HUES6 (cell line): Measurements from ENCODE around the gene TCL1A.
"Not testable (repeated sequence)": the region's sequence is repeated elsewhere in the genome, so short reads cannot be mapped to it uniquely, and the experiment has no call there.

Experiments
- H3K27ac ChIP-seq: 2 replicates; pipeline ENCODE4 v1.7.0; 2013; ENCODE audit warnings: low read depth, mild to moderate bottlenecking, low read length, inconsistent platforms
- H3K27me3 ChIP-seq: 2 replicates; pipeline ENCODE4 v1.6.1; 2013; ENCODE audit warnings: low read length; ENCODE audit not compliant: control insufficient read depth, insufficient read depth
- H3K36me3 ChIP-seq: 2 replicates; pipeline ENCODE4 v1.6.1; 2013; ENCODE audit warnings: low read length; ENCODE audit not compliant: control insufficient read depth, insufficient read depth
- H3K4me1 ChIP-seq: 2 replicates; pipeline ENCODE4 v1.6.1; 2013; ENCODE audit warnings: low read length; ENCODE audit not compliant: control insufficient read depth, insufficient read depth
- H3K4me3 ChIP-seq: 2 replicates; pipeline ENCODE4 v1.5.1; 2013; ENCODE audit warnings: low read depth, low read length
- H3K9ac ChIP-seq: one replicate; pipeline ENCODE4 v1.6.1; 2013; ENCODE audit warnings: mild to moderate bottlenecking, low read length
- H3K9me3 ChIP-seq: 2 replicates; pipeline ENCODE4 v1.6.1; 2013; ENCODE audit warnings: low read depth, low read length; ENCODE audit not compliant: control insufficient read depth, insufficient read depth

Gene TCL1A

DNA sequence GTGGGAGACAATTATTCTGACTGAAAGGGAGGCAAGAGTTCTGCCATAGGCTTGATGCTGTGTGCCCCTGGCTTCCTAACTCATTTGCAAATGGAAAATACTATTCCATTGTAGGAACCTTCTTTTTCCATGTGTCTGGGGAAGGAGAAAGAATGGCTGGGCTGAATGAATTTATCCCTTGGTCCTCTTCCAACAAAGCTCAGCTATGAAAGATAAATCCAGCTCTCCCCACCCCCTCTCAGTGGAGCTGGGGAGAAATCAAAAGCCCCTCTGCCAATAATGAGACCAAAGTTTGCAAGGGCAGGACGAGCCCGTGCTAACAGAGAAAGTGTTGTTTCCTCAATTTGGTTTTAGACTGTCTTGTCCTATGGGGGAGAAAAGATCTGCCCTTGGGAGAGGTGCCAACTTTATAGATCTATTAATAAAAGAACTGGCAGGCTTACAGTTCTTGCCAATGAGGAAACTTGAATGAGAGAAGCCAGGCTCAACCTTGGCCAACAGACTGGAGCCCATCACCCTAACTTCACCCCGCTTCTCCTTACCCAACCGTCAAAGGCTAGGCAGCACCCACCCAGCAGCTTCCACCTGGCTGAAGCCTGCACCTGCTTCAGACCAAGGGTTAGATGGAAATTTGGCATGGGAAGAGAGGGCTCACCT, 36.6 kb downstream of the TCL1A start:
- Histone ChIP-seq H3K9me3 (peaks cover 10% of the 10 kb centered on the region), H3K9ac (no peak overlapping the region), H3K4me1 (peaks cover 11% of the 10 kb centered on the region; the same call in 1 of the 2 replicates), H3K36me3 (no peaks in the 10 kb centered on the region), H3K4me3 (no peak overlapping the region), H3K27me3 (peaks cover 4% of the 10 kb centered on the region; the same call in 1 of the 2 replicates), H3K27ac (no peak overlapping the region)

DNA sequence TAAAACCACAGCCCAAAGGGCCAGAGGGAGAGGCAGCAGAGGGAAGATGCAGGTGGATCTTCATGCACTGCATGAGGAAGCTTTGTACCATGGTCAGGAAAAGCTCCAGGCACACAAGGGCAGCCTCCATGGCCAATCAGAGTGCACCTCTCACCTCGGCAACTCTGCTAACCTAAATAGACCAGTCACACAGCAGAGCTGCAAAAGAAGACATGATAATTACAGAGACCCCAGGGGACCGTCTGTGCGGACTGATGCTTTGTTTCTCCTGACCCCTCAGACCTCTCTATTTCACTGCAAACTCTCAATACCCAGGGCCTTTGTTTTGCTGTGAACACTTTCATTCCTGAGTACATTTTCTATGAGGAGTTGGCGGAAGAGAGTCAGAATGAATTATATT, 38.4 kb downstream of the TCL1A start:
- Histone ChIP-seq H3K4me1 (peaks cover 13% of the 10 kb centered on the region; the same call in 1 of the 2 replicates), H3K9me3 (peaks cover 10% of the 10 kb centered on the region), H3K9ac (no peak overlapping the region), H3K27me3 (peaks cover 12% of the 10 kb centered on the region), H3K27ac (no peak overlapping the region), H3K4me3 (no peak overlapping the region), H3K36me3 (no peaks in the 10 kb centered on the region)

DNA sequence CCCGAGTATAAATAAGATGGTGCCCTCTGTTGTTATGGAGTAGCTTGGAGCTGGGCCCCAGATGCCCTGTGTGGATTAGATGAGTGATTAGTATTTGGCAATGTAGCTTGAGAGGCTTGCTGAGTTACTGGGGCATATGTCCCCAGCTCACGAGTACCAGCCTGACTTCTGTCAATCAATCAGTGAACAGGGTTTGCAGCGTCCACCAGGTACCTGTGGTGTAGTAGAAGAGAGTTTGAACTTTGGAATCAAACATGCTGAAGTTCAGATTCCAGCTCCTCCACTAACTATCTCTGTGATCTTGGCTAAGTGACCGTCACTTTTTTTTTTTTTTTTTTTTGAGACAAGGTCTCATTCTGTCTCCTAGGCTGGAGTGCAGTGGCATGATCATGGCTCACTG, 39.3 kb downstream of the TCL1A start:
- peaks cover 10% of the 10 kb centered on the region for H3K9me3 ChIP-seq
- H3K27ac ChIP-seq, result no peak overlapping the region
- peaks cover 7% of the 10 kb centered on the region; the same call in 1 of the 2 replicates for H3K4me1 ChIP-seq
- H3K27me3 ChIP-seq, result peaks cover 14% of the 10 kb centered on the region
- H3K9ac ChIP-seq, result no peak overlapping the region
- no peaks in the 10 kb centered on the region for H3K36me3 ChIP-seq
- no peak overlapping the region for H3K4me3 ChIP-seq

DNA sequence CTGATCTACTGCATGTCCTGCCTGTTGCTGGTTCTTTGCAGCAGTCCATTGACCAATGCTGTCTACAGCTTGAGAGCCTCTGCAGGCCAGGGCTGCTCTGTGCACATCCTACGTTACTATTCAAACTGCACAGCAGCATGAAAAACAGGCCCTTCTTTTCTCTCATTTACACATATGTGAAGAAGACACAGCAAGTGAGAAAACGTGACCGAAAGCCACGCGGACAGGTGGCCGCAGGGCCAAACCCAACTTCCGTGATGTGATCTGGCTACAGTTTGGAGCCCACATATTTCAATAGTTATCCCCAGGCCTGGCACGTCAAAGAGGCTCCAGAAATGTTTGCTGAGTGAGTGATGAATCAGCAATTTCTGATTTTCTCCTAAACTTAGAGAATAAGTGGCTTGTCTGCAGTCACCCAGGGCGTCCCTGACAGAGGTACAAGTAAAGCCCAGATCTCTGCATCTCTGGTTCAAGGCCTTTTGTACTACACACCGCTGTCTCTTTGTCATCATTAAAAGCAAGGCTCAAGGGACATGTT, 45.6 kb downstream of the TCL1A start:
- Histone ChIP-seq H3K27me3 (peaks cover 21% of the 10 kb centered on the region), H3K4me1 (peaks cover 24% of the 10 kb centered on the region), H3K9me3 (no peaks in the 10 kb centered on the region), H3K27ac (no peak overlapping the region), H3K9ac (no peak overlapping the region), H3K36me3 (no peaks in the 10 kb centered on the region), H3K4me3 (no peak overlapping the region)

DNA sequence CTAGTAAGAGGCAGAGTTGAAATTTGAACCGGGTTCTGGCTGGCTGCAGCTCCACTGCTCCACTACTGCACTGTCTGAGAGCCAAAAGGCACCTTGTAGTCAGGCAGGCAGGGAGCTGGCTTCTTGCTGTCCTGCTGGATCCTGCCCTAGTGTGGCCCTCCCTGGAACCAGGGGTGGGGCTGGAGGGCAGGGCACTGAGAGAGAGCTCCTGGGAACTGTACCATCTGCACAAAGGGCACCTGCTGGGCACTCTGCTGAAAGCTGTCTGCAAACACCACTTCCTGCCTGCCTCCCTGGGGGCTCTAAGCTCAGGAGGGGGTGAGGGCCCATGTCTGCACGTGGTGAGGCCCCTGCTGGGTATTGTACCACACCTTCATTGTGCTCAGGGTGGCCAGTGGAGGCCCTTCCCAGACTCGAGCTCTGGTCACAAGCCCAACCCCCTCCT, 46.7 kb downstream of the TCL1A start:
- Histone ChIP-seq H3K9me3 (no peaks in the 10 kb centered on the region), H3K9ac (no peak overlapping the region), H3K4me1 (peaks cover 33% of the 10 kb centered on the region), H3K27ac (no peak overlapping the region), H3K27me3 (peaks cover 21% of the 10 kb centered on the region), H3K36me3 (no peaks in the 10 kb centered on the region), H3K4me3 (no peak overlapping the region)

DNA sequence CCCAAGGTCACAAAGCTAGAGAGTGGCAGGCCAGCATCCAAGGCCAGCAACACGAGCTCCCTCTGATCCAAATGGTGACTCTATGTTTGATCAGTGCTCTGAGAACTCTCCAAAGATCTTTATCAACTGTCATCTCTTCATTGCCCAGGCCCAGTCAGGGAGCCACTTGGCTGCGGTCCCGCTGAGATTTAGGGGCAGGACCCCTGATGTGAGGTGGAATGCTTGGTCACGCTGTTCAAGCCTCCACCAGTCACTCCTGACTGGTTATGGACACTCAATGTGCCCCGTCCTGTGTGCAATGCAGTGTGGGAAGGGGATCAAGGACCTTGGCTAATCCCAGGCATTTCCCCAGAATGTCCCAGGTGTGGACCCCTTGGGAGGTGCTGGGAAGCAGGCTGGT, 47.5 kb downstream of the TCL1A start:
- Histone ChIP-seq H3K9ac (no peak overlapping the region), H3K4me1 (peaks cover 33% of the 10 kb centered on the region), H3K36me3 (no peaks in the 10 kb centered on the region), H3K27me3 (peaks cover 21% of the 10 kb centered on the region), H3K4me3 (no peak overlapping the region), H3K9me3 (no peaks in the 10 kb centered on the region), H3K27ac (no peak overlapping the region)

DNA sequence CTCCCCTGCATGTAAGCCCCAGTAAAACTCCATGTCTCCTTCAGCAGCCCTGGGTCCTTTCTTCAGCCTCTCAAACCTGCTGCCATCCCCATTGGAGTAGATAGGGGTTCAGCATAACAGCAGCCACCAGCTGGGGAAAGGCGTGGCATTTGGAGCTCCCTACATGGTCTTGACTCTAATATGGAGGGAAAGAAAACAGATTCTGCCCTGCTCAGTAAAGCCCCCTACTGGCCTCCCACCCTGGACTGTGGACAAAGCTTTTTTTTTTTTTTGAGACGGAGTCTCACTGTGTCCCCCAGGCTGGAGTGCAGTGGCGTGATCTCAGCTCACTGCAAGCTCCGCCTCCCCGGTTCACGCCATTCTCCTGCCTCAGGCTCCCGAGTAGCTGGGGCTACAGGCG, 48.4 kb downstream of the TCL1A start:
- H3K9ac ChIP-seq, H3K9me3 ChIP-seq, H3K4me3 ChIP-seq, H3K36me3 ChIP-seq, H3K27ac ChIP-seq: not testable (repeated sequence)
- Histone ChIP-seq H3K27me3 (peaks cover 14% of the 10 kb centered on the region; the same call in 1 of the 2 replicates), H3K4me1 (peaks cover 37% of the 10 kb centered on the region)

DNA sequence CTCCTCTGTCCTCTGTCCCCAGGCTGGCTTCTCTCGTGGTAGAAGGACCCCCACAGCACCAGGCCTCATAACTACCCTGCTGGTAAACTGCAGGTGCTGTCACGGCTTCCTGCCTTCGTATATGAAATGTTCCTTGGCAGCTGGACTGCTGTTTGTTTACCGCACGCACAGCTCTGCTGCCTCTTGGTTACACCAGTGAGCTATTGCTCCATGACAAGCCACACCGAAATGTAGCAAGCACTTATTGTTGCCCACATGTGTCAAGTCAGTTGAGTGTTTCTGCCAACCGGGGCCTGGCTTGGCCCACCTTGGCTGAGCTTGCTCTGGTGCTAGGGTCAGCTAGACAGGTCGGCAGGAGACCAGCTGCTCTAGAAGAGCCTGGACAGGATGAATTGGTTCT, 49.4 kb downstream of the TCL1A start:
- Histone ChIP-seq H3K4me1 (peaks cover 39% of the 10 kb centered on the region), H3K4me3 (no peak overlapping the region), H3K9ac (no peak overlapping the region), H3K36me3 (no peaks in the 10 kb centered on the region), H3K9me3 (no peaks in the 10 kb centered on the region), H3K27me3 (peaks cover 11% of the 10 kb centered on the region; the same call in 1 of the 2 replicates), H3K27ac (no peak overlapping the region)

DNA sequence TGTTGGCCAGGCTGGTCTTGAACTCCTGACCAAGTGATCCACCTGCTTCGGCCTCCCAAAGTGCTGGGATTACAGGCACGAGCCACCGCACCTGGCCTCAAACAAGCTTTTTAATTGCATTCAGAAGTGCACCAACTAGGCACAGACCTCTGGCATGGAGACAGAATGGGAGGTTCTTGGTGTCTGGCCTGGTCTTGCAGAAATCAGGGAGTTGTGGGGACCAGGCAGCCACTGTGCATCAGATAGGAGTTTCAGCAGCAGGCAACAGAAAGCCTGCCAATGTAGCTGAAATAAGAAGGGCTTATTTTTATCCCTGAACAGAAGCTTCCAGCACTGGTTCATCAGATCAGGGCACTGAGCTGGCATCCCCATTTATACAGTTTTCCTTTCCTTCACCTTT, 49.9 kb downstream of the TCL1A start:
- H3K4me1 ChIP-seq, result peaks cover 39% of the 10 kb centered on the region
- H3K4me3 ChIP-seq, result no peak overlapping the region
- H3K36me3 ChIP-seq, result no peaks in the 10 kb centered on the region
- no peak overlapping the region for H3K27ac ChIP-seq
- H3K27me3 ChIP-seq, result peaks cover 11% of the 10 kb centered on the region; the same call in 1 of the 2 replicates
- no peaks in the 10 kb centered on the region for H3K9me3 ChIP-seq
- no peak overlapping the region for H3K9ac ChIP-seq

DNA sequence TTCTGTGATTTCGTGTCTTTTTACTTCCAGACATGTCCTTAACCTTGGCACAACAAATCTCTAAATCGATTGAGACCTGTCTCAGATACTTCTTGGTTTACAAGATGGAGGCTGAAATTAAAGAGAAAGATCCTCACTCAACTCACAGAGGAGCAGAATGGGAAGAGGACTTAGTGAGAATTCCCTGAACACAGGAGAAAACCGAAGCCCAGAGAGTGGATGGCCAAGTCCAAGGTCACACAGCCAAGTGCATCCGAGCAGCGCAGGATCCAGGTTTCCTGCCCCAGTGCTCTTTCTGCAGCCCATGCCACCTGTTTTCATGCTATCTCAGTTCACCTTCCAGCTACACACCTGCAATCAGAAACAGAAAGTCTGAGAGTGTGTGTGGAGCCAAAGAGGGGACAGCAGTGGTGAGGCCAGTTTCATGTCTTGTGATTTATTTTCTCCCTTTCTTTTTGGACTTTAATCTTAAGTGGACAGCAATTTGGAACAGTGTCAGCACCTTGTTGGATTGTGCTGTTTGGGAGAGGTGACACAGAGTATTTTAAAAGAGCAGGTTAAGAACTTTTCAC, 50.6 kb downstream of the TCL1A start:
- Histone ChIP-seq H3K27me3 (peaks cover 4% of the 10 kb centered on the region; the same call in 1 of the 2 replicates), H3K4me3 (no peak overlapping the region), H3K36me3 (no peaks in the 10 kb centered on the region), H3K9me3 (no peaks in the 10 kb centered on the region), H3K9ac (no peak overlapping the region), H3K4me1 (peaks cover 39% of the 10 kb centered on the region), H3K27ac (no peak overlapping the region)

DNA sequence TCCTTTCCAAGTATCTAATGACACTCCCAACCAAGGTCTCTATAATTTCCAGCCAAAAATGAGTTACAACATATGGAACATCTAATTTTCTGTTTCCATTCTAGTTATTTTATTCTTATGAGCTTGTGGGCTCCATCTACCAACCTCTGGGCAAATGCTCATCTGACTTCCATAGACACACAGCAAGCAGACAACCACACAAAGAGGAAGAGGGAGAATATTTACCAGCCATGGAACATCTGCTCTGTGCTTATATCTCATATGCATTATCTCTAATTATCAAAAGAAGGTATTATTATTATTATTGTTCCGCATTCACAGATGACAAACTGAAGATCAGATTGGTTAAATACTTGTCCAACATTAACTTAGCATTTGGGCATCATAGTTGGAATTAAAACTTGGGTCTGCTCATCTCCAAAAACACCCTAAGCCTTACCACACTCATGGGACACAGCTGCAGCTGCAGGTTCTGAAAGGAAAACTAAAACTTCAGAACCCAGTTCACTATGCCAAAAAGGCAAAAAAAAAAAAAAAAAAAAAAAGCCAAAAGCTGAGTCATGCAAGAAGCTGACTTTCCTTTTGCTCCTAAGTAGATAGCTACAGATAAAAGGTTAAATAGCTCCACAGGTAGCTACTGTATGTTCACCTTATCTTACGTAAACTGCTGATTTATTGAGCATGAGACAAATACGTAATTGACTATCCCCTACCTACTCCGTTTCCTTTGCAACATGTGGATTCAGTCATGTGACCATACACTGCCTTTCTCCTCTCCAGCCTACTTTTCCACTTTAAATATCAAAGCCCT, 51.3 kb downstream of the TCL1A start:
- H3K36me3 ChIP-seq, result no peaks in the 10 kb centered on the region
- no peak overlapping the region for H3K4me3 ChIP-seq
- peaks cover 42% of the 10 kb centered on the region for H3K4me1 ChIP-seq
- no peak overlapping the region for H3K9ac ChIP-seq
- H3K9me3 ChIP-seq, result no peaks in the 10 kb centered on the region
- H3K27ac ChIP-seq, result no peak overlapping the region
- no peaks in the 10 kb centered on the region for H3K27me3 ChIP-seq
